ENCODE measurements around the gene FMNL2.
"Not testable (repeated sequence)": the region's sequence is repeated elsewhere in the genome, so short reads cannot be mapped to it uniquely, and the experiment has no call there.

FMNL2 gene

DNA sequence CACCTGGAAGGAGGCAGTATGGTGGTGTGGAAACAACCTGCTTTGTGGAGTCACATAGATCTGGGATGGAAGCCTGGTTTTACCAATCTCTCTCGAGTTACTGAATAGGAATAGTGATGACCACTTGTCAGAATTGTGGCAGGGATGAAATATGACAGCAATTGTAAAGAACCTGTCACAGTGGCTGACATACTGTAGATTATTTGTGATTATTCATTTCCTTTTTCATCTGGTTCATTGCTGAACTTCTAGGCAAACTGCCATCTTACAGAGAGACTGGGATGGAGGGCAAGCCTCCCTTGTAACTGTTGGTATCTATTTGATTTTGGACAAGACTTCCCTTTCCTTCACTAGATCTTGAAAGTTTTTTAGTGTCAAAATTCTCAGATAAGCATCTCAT, 42.0 kb downstream of the FMNL2 start:
- DNase-seq, result no peak

DNA sequence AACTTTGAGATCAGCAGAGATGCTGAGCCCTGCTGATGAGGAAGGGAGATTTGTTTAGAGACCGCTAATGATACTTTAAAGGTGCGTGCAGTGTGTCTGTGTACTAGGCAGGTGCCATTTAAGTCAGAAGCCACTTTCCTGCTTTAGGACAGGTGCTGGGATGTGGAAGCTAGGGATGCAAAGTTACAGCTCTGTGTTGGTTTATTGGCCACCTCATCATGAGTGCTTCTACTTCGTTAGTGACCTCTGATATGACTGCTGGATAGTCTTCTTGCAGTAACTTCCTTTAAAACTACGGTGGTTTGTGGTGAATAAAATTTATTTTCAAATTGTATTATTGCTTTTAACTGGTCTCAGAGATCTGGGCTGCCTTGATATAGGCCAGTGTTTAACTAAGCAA, 44.1 kb downstream of the FMNL2 start:
- DNase-seq, result no peak

GRCh38 chr2:152380261-152381055, 45.5 kb downstream of the FMNL2 start:
- DNase-seq, result no peak

- DNase-seq, result no peak
These were observed 48.7 kb downstream of the FMNL2 start for GRCh38 chr2:152383702-152384101.

GRCh38 chr2:152384992-152385391, 50.0 kb downstream of the FMNL2 start:
- DNase-seq, result no peak

DNA sequence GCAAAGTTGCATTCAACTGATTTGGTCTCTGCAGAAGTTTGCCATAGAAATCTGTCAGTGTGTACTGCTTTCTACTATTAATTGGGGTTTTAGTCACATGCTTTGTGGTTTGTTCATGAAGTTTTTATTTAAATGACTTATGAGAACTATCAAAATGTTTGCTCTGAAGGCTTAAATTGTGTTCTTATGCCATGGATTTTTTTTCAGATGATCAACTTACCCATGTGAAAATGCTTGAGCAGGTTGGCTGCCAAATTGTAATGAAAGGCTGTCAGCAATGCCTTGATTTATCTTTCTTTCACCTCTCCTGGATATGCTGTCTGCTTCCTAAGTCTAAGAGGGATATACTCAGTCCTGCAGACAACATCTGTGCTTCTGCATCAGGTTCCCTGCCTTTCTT, 50.7 kb downstream of the FMNL2 start:
- DNase-seq, result no peak

DNA sequence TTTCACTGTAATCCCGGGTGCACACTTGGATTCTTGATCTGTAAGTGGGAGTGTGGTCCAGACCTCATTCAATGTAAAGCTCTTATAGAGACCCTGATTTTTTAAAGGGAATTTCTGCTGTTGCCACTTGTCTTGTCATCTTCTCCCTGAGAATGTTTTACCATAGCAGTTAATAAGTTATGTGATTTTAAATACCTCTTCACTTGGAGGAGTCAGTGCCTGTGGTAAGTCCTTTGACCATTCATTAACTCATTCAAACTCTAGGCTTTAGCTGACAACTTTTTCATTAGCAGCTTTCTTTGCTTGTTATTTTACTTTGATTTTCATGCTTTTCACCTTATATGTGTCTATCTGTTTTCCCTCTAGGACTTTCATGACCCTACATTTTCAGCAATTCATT, 51.3 kb downstream of the FMNL2 start:
- DNase-seq, result no peak

DNA sequence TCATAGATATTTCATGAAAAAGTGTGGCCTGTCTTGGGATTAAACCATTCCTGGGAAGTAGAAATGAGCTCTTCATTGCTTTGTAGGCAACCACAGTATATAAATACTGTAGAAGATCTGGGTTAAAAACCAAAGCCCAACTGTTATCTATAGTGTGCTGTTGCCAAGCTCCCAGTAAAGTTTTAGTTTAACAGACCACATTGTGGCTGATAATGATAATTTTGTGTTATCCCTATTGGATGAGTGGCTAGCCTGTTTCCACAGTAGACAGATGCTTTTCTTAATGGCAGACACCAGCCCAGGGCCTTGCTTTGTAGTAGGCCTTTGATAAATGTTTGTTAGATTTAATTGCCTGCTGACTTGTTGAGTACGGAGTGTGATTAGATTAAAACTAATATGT, 52.1 kb downstream of the FMNL2 start:
- DNase-seq, result no peak

GRCh38 chr2:152388269-152388668, 53.3 kb downstream of the FMNL2 start:
- DNase-seq, result not testable (repeated sequence)

DNA sequence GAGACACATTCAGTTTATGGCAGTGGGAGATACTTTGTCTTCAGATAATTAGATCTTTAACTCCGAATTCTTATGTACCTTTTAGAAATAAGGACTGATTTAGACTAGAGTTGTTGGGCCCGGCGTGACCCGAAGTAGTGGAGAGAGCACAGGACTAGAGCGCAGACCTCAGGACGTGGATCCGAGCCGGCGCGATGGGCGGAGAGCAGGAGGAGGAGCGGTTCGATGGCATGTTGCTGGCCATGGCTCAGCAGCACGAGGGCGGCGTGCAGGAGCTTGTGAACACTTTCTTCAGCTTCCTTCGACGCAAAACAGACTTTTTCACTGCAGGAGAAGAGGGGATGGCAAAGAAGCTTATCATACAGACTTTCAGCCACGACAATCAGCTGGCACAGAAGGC, 54.5 kb downstream of the FMNL2 start:
- DNase-seq, result no peak

GRCh38 chr2:152390837-152391236, 55.9 kb downstream of the FMNL2 start:
- DNase-seq, result no peak

GRCh38 chr2:152391318-152391717, 56.3 kb downstream of the FMNL2 start:
- no peak for DNase-seq

DNA sequence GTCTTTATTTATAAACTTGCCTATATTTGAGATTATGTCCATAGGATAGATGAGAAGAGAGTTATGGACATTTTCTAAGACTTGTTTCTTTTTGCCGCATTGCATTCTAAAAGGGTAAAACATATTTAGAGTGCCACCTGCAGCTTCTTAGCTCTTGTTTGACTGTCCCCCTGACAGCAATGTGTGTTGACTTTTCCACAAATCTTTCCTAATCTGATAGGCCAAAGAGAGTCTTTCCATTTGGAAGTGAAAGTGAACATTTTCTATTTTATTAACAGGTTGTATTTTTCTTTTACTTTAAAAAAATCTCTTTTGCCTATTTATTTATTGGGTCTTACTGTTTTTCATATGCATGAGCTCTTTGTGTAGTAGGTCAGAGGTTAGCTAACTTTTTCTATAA, 58.4 kb downstream of the FMNL2 start:
- no peak for DNase-seq

DNA sequence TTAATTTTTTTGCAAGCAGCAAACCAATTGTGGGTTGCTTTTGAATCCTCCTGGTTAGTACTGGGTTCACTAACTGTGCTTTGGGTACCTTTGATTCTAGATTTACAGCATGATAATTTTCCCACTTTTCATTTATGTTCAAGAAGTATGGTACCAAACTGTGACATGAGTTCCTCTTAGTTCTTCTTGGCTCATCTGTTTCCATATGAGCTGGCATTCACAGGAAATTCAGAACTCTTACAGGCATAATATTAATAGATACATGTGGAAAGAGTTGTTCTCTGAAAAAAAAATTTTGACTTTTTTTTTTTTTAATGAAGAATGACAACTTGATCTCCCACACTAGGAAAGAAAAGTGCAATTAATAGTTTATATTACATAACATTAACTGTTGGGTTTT, 59.4 kb downstream of the FMNL2 start:
- no peak for DNase-seq

GRCh38 chr2:152395103-152395502, 60.1 kb downstream of the FMNL2 start:
- no peak for DNase-seq

DNA sequence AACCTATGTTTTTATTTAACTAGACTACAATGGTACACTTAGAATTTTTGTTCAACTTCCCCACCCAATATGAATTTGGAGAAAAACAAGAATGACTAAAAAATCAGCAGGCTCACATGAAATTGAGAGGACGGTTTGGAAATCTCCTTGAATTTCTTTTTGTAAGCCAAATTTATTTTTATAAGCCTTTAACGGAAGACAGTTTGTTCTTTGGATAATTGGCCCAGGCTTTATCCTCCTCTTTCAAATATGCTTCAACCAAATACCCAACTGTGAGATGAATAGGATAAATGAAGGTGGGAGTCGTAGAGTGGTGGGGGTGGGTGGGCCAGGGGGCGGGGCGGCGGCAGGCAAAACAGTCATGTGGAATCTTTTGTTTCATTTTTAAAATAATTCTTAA, 60.6 kb downstream of the FMNL2 start:
- DNase-seq, result no peak

DNA sequence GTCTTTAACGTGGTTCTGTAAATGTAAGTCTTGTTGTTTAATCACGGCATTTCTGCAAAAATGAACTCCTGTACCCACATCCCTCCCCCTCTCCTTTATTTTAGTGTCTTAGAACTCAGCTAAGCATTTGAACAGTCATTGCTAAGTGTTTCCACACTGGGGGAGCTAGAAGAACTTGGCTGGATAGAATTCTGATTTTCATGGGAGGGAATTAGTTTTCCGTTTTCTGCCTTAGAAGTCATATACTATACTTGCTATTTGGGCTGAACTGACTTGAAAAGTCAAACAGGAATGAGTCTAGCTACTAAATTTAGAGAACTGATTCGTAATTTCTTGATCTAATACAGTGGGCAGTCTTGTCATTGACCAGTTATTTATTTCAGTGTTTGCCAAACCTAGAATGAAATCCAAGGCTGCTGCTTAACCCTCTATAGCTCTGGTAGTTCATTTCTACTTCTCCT, 61.1 kb downstream of the FMNL2 start:
- no peak for DNase-seq

DNA sequence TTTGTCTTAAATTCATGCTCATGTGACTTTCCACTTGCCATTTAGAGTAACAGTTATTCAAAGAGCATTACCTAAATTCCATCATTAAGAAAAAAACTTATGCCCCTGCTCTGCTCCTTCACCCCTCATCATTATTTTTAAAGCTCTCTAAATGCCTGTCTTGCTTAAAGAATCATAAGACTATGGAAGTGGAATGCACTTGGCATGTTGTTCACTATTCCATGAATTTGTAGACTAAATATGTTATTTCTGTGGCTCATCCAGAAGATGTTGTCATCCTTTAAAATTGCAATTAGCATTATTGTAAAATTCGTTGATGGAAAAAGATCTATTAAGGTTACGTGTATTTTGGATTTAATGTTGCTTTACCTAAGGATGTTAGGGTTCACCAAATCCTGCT, 61.8 kb downstream of the FMNL2 start:
- no peak for DNase-seq

GRCh38 chr2:152399003-152399402, 64.0 kb downstream of the FMNL2 start:
- DNase-seq, result no peak

GRCh38 chr2:152400607-152401214, 65.7 kb downstream of the FMNL2 start:
- DNase-seq, result no peak

GRCh38 chr2:152402780-152403759, 68.1 kb downstream of the FMNL2 start:
- DNase-seq, result no peak

- DNase-seq, result no peak
These were observed 70.5 kb downstream of the FMNL2 start for GRCh38 chr2:152405206-152406118.
